ENCODE measurements around the gene PRPF18.

- no peak for TF ChIP-seq CTCF (conservative IDR thresholded peaks at IDR 0.05; ENCODE audit: low read depth, low read length)
- TF ChIP-seq EZH2 (IDR thresholded peaks at IDR 0.05; ENCODE audit: low read length, unreplicated experiment), result no peak
- TF ChIP-seq EZH2phosphoT487 (IDR thresholded peaks at IDR 0.05; ENCODE audit: borderline replicate concordance, low read length), result no peak
Observed at GRCh38 chr10:13627459-13628310, 40.9 kb downstream of the PRPF18 start.

Data from PC-3 (cell line).